GM19328 (cell line): ENCODE measurements around the gene FBXO4.
A peak's percentile ranks its signal among the peaks of the same experiment; 100 is the strongest.

Source experiments
- ATAC-seq: cut with Tn5 transposase; IDR thresholded peaks from one replicate; pipeline ENCODE4 v1.9.1; 2021; ENCODE audit warnings: mild to moderate bottlenecking, moderate library complexity; ENCODE audit not compliant: unreplicated experiment

The FBXO4 gene

GRCh38 chr5:41924872-41925554 is at the start of gene FBXO4:
FBXO4 (plus strand) TSS chr5:41925281; CDS start chr5:41925310, 29 bp downstream.
- ATAC-seq, result peak; percentile 95

GRCh38 chr5:41876678-41877077 is 48.4 kb upstream of the FBXO4 start:
- no peak for ATAC-seq

GRCh38 chr5:41877408-41877807 is 47.7 kb upstream of the FBXO4 start:
- no peak for ATAC-seq

- ATAC-seq, result no peak
Measured at GRCh38 chr5:41878173-41878572, 46.9 kb upstream of the FBXO4 start.

- ATAC-seq, result no peak
Measured at GRCh38 chr5:41878643-41879478, 46.2 kb upstream of the FBXO4 start.

GRCh38 chr5:41882765-41883164 is 42.3 kb upstream of the FBXO4 start:
- ATAC-seq, result no peak

GRCh38 chr5:41883243-41883642 is 41.8 kb upstream of the FBXO4 start:
- ATAC-seq, result no peak

GRCh38 chr5:41883936-41884335 is 41.1 kb upstream of the FBXO4 start:
- ATAC-seq, result no peak

GRCh38 chr5:41885286-41885685 is 39.8 kb upstream of the FBXO4 start:
- ATAC-seq, result no peak

- no peak for ATAC-seq
Measured at GRCh38 chr5:41891066-41891707, 33.9 kb upstream of the FBXO4 start.

- ATAC-seq, result no peak
Measured at GRCh38 chr5:41892031-41892430, 33.0 kb upstream of the FBXO4 start.

- peak; percentile 59 for ATAC-seq
Measured at GRCh38 chr5:41893074-41893851, 31.8 kb upstream of the FBXO4 start.

GRCh38 chr5:41896230-41896629 is 28.9 kb upstream of the FBXO4 start:
- ATAC-seq, result no peak

GRCh38 chr5:41903382-41903891 is 21.6 kb upstream of the FBXO4 start:
- no peak for ATAC-seq

- peak; percentile 99 for ATAC-seq
Measured at GRCh38 chr5:41903892-41904799, 20.9 kb upstream of the FBXO4 start, which contains the start of gene RIMOC1. RIMOC1 (plus strand) TSS chr5:41904344; CDS start chr5:41904368, 24 bp downstream.

- no peak for ATAC-seq
Measured at GRCh38 chr5:41906151-41906550, 18.9 kb upstream of the FBXO4 start.

GRCh38 chr5:41908374-41909079 is 16.6 kb upstream of the FBXO4 start:
- no peak for ATAC-seq

- ATAC-seq, result no peak
Measured at GRCh38 chr5:41918105-41918504, 7.0 kb upstream of the FBXO4 start.

- ATAC-seq, result no peak
Measured at GRCh38 chr5:41921166-41921565, 3.9 kb upstream of the FBXO4 start.
